ENCODE measurements around the gene PRDM16. TPM values are rescaled to one million over a fixed set of nuclear protein-coding genes. Genes with fewer than 3 reads are reported as not detected.
A peak's percentile ranks its signal among the peaks of the same experiment; 100 is the strongest.

The PRDM16 gene
- total and polyA plus RNA-seq, 2 of the 13 experiments (the other 11 are each of a cell fraction or from before 2014, with no cell fraction given), result 0.15 to 0.81 TPM

GRCh38 chr1:3170561-3171453, 101.8 kb downstream of the PRDM16 start (continued):
- peak; percentile 94 for TF ChIP-seq HNRNPL (IDR thresholded peaks at IDR 0.05; ENCODE audit: low read depth, low read length)
- TF ChIP-seq ARNT (IDR thresholded peaks at IDR 0.05), result no peak
- TF ChIP-seq RBAK (CRISPR knock-in tag; IDR thresholded peaks at IDR 0.05), result no peak
- no peak for TF ChIP-seq ZC3H13 (CRISPR knock-in tag; IDR thresholded peaks at IDR 0.05)
- no peak for TF ChIP-seq NR1H2 (CRISPR knock-in tag; IDR thresholded peaks at IDR 0.05; ENCODE audit: borderline replicate concordance, low read depth)
- TF ChIP-seq ZNF383 (CRISPR knock-in tag; IDR thresholded peaks at IDR 0.05; ENCODE audit: borderline replicate concordance), result no peak
- no peak for TF ChIP-seq MAZ (IDR thresholded peaks at IDR 0.05; ENCODE audit: borderline replicate concordance, low read depth, low read length)
- 0 out of 2 replicates have a peak, but pooled peaks have one; percentile 22 for TF ChIP-seq MAZ (CRISPR knock-in tag; IDR thresholded peaks at IDR 0.05; ENCODE audit: low read depth)
- TF ChIP-seq, protein P1, sequence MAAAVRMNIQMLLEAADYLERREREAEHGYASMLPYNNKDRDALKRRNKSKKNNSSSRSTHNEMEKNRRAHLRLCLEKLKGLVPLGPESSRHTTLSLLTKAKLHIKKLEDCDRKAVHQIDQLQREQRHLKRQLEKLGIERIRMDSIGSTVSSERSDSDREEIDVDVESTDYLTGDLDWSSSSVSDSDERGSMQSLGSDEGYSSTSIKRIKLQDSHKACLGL (CRISPR knock-in tag; IDR thresholded peaks at IDR 0.05), result no peak
- TF ChIP-seq HMGXB3 (CRISPR knock-in tag; IDR thresholded peaks at IDR 0.05; ENCODE audit: borderline replicate concordance), result no peak
- TF ChIP-seq TAF1 (CRISPR knock-in tag; IDR thresholded peaks at IDR 0.05), result peak; percentile 49
- TF ChIP-seq, protein P2, sequence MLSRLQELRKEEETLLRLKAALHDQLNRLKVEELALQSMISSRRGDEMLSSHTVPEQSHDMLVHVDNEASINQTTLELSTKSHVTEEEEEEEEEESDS (CRISPR knock-in tag; IDR thresholded peaks at IDR 0.05; ENCODE audit: borderline replicate concordance), result no peak
- TF ChIP-seq IKZF1 (IDR thresholded peaks at IDR 0.05), result no peak
- TF ChIP-seq, protein P3, sequence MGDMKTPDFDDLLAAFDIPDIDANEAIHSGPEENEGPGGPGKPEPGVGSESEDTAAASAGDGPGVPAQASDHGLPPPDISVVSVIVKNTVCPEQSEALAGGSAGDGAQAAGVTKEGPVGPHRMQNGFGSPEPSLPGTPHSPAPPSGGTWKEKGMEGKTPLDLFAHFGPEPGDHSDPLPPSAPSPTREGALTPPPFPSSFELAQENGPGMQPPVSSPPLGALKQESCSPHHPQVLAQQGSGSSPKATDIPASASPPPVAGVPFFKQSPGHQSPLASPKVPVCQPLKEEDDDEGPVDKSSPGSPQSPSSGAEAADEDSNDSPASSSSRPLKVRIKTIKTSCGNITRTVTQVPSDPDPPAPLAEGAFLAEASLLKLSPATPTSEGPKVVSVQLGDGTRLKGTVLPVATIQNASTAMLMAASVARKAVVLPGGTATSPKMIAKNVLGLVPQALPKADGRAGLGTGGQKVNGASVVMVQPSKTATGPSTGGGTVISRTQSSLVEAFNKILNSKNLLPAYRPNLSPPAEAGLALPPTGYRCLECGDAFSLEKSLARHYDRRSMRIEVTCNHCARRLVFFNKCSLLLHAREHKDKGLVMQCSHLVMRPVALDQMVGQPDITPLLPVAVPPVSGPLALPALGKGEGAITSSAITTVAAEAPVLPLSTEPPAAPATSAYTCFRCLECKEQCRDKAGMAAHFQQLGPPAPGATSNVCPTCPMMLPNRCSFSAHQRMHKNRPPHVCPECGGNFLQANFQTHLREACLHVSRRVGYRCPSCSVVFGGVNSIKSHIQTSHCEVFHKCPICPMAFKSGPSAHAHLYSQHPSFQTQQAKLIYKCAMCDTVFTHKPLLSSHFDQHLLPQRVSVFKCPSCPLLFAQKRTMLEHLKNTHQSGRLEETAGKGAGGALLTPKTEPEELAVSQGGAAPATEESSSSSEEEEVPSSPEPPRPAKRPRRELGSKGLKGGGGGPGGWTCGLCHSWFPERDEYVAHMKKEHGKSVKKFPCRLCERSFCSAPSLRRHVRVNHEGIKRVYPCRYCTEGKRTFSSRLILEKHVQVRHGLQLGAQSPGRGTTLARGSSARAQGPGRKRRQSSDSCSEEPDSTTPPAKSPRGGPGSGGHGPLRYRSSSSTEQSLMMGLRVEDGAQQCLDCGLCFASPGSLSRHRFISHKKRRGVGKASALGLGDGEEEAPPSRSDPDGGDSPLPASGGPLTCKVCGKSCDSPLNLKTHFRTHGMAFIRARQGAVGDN (CRISPR knock-in tag; IDR thresholded peaks at IDR 0.05), result peak; percentile 81
- TF ChIP-seq KLF12 (CRISPR knock-in tag; IDR thresholded peaks at IDR 0.05; ENCODE audit: borderline replicate concordance), result no peak
- no peak for TF ChIP-seq NFYC (CRISPR knock-in tag; IDR thresholded peaks at IDR 0.05)
- TF ChIP-seq NR2C2 (CRISPR knock-in tag; IDR thresholded peaks at IDR 0.05; ENCODE audit: borderline replicate concordance), result no peak
- no peak for TF ChIP-seq HDAC6 (IDR thresholded peaks at IDR 0.05; ENCODE audit: low read depth, low read length)
- TF ChIP-seq SMAD9 (CRISPR knock-in tag; IDR thresholded peaks at IDR 0.05), result no peak
- peak; percentile 60; the same call in 1 of the 2 replicates for TF ChIP-seq SALL1 (CRISPR knock-in tag; IDR thresholded peaks at IDR 0.05)
